Nephron (organoid): ENCODE data around the gene SURF1.

ENCODE experiments used
- H3K27ac Mint-ChIP-seq, 3 experiments: 2 replicates each; pipeline ENCODE4 v1.8.0; 2020; ENCODE audit warnings: mixed read lengths in 3 of 3, mild to moderate bottlenecking in 2 of 3, moderate library complexity in 1 of 3
- H3K27me3 Mint-ChIP-seq: 2 replicates; pipeline ENCODE4 v1.8.0; 2021; ENCODE audit warnings: low read depth, mild to moderate bottlenecking, moderate library complexity, mixed read lengths
- H3K36me3 Mint-ChIP-seq: 2 replicates; pipeline ENCODE4 v1.8.0; 2020; ENCODE audit warnings: low read depth, mixed read lengths
- H3K4me1 Mint-ChIP-seq: 2 replicates; pipeline ENCODE4 v1.8.0; 2020; ENCODE audit warnings: mixed read lengths
- H3K4me3 Mint-ChIP-seq, 3 experiments: 2 replicates each; pipeline ENCODE4 v1.8.0; 2020; ENCODE audit warnings: mild to moderate bottlenecking in 3 of 3, mixed read lengths in 3 of 3, moderate library complexity in 2 of 3
- H3K9me3 Mint-ChIP-seq: 2 replicates; pipeline ENCODE4 v1.8.0; 2020; ENCODE audit warnings: mixed read lengths
- TF ChIP-seq, protein P1 (sequence below), 3 experiments: fragments of 200-600 bp; sonication (generic); IDR thresholded peaks; one replicate each; pipeline ENCODE4 v1.5.0; 2021; ENCODE audit warnings: antibody characterized with exemption in 3 of 3; ENCODE audit not compliant: unreplicated experiment in 3 of 3

The SURF1 gene, protein sequence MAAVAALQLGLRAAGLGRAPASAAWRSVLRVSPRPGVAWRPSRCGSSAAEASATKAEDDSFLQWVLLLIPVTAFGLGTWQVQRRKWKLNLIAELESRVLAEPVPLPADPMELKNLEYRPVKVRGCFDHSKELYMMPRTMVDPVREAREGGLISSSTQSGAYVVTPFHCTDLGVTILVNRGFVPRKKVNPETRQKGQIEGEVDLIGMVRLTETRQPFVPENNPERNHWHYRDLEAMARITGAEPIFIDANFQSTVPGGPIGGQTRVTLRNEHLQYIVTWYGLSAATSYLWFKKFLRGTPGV

GRCh38 chr9:133356391-133357091 is at the start of gene SURF1, which contains the start of gene SURF2:
Gene SURF1, minus strand, starts transcription at chr9:133356487. Its CDS starts 34 bp downstream, at chr9:133356453.
Gene SURF2, plus strand, starts transcription at chr9:133356550. Its CDS starts 43 bp downstream, at chr9:133356593.
- H3K9me3 Mint-ChIP-seq, result no peaks in the 10 kb centered on the region
- TF ChIP-seq, protein P1, sequence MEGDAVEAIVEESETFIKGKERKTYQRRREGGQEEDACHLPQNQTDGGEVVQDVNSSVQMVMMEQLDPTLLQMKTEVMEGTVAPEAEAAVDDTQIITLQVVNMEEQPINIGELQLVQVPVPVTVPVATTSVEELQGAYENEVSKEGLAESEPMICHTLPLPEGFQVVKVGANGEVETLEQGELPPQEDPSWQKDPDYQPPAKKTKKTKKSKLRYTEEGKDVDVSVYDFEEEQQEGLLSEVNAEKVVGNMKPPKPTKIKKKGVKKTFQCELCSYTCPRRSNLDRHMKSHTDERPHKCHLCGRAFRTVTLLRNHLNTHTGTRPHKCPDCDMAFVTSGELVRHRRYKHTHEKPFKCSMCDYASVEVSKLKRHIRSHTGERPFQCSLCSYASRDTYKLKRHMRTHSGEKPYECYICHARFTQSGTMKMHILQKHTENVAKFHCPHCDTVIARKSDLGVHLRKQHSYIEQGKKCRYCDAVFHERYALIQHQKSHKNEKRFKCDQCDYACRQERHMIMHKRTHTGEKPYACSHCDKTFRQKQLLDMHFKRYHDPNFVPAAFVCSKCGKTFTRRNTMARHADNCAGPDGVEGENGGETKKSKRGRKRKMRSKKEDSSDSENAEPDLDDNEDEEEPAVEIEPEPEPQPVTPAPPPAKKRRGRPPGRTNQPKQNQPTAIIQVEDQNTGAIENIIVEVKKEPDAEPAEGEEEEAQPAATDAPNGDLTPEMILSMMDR (IDR thresholded peaks at IDR 0.05; ENCODE audit: unreplicated experiment in 3 of 3), result no peak
- H3K27ac Mint-ChIP-seq, result peak within 1 kb of the TSS in 2 of 3 experiments; percentile 72 to 75
- H3K4me3 Mint-ChIP-seq, result peak within 1 kb of the TSS; percentile 87 to 92 (median 91)
- H3K27me3 Mint-ChIP-seq, result no peaks in the 10 kb centered on the region
- peaks cover 36% of the 10 kb centered on the region for H3K36me3 Mint-ChIP-seq
- peaks cover 36% of the 10 kb centered on the region for H3K4me1 Mint-ChIP-seq

GRCh38 chr9:133405508-133406438 is 49.5 kb upstream of the SURF1 start:
- Mint-ChIP-seq H3K4me1 (peaks cover 4% of the 10 kb centered on the region), H3K9me3 (no peaks in the 10 kb centered on the region), H3K27ac (no peak overlapping the region), H3K36me3 (peaks cover 39% of the 10 kb centered on the region), H3K4me3 (no peak overlapping the region), H3K27me3 (no peaks in the 10 kb centered on the region)
- TF ChIP-seq, protein P1 (IDR thresholded peaks at IDR 0.05; ENCODE audit: unreplicated experiment in 3 of 3), result no peak

GRCh38 chr9:133404454-133405002 is 48.2 kb upstream of the SURF1 start:
- no peak overlapping the region for H3K27ac Mint-ChIP-seq
- H3K27me3 Mint-ChIP-seq, result no peaks in the 10 kb centered on the region
- H3K9me3 Mint-ChIP-seq, result no peaks in the 10 kb centered on the region
- TF ChIP-seq, protein P1 (IDR thresholded peaks at IDR 0.05; ENCODE audit: unreplicated experiment in 3 of 3), result no peak
- peaks cover 26% of the 10 kb centered on the region for H3K36me3 Mint-ChIP-seq
- H3K4me3 Mint-ChIP-seq, result no peak overlapping the region
- H3K4me1 Mint-ChIP-seq, result peaks cover 4% of the 10 kb centered on the region

- H3K9me3 Mint-ChIP-seq, result no peaks in the 10 kb centered on the region
- no peak overlapping the region for H3K27ac Mint-ChIP-seq
- H3K4me1 Mint-ChIP-seq, result peaks cover 4% of the 10 kb centered on the region
- H3K4me3 Mint-ChIP-seq, result no peak overlapping the region
- H3K36me3 Mint-ChIP-seq, result peaks cover 25% of the 10 kb centered on the region
- TF ChIP-seq, protein P1 (IDR thresholded peaks at IDR 0.05; ENCODE audit: unreplicated experiment in 3 of 3), result peak in 2 of 3 experiments; percentile 15 to 32
- no peaks in the 10 kb centered on the region for H3K27me3 Mint-ChIP-seq
These were observed 47.6 kb upstream of the SURF1 start for GRCh38 chr9:133403766-133404453.

DNA sequence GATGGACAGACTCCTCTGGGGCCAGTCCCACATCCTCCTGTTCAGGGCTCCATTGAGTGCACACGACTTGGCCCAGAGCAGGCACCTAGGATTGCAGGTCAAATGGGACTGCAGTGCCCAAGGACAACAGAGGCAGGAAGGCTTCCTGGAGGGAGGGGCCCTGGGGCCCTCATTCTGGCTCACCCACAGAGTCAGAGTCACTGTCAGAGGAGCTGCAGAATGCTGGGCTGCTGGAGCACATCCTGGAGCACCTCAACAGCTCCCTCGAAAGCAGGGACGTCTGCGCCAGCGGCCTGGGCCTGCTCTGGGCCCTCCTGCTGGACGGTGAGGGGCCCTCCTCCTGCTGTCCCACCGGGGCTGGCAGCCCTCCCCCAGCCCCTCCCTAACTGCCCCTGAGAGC is 46.4 kb upstream of the SURF1 start:
- peaks cover 2% of the 10 kb centered on the region for H3K27me3 Mint-ChIP-seq
- H3K4me1 Mint-ChIP-seq, result peaks cover 4% of the 10 kb centered on the region

More for the DNA sequence above, 46.4 kb upstream of the SURF1 start:
- no peak overlapping the region for H3K27ac Mint-ChIP-seq
- TF ChIP-seq, protein P1 (IDR thresholded peaks at IDR 0.05; ENCODE audit: unreplicated experiment in 3 of 3), result no peak
- no peak overlapping the region for H3K4me3 Mint-ChIP-seq
- no peaks in the 10 kb centered on the region for H3K9me3 Mint-ChIP-seq
- H3K36me3 Mint-ChIP-seq, result peaks cover 23% of the 10 kb centered on the region
